ENCODE measurements around the gene FXYD2.

DNA sequence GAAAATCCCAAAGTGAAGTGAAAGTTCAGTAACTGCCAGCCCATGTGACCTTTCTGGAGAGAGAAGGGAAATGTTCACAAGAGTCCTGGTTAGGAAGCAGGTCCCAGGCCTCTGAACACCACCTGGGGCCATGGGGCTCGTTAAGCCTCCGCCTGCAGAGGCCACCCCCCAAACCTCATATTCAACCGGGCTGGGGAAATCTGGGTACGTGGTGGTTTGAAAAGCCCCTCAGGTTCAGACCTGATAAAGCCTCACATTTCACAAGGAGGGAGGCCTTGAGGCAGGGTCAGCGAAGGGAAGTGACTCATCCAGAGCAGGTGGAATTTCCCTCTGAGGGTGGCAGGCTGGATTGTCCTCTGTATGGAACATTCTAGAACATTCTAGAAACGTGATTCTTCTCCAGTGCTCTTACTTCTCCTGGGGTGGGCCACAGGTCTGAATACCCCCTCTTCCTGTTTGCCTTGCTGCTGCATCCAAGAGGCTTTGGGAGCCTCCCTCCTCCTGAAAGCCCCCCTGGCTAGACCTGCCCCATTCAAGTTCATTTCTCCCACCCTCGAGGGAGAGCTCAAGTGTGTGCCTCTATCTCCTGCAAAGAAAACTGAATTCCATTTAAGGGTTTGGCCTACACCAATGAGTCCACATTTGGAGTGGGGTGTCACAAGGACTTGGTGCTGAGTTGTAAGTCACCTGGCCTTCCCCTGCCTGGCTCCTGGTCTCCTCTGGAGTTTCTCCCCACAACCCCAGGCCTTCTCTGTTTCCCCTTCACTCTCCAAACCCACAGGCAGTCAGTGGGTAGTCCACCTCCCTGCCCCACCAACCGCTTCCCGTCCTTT lies 6.3 kb downstream of the FXYD2 start:
- TF ChIP-seq, protein P1, sequence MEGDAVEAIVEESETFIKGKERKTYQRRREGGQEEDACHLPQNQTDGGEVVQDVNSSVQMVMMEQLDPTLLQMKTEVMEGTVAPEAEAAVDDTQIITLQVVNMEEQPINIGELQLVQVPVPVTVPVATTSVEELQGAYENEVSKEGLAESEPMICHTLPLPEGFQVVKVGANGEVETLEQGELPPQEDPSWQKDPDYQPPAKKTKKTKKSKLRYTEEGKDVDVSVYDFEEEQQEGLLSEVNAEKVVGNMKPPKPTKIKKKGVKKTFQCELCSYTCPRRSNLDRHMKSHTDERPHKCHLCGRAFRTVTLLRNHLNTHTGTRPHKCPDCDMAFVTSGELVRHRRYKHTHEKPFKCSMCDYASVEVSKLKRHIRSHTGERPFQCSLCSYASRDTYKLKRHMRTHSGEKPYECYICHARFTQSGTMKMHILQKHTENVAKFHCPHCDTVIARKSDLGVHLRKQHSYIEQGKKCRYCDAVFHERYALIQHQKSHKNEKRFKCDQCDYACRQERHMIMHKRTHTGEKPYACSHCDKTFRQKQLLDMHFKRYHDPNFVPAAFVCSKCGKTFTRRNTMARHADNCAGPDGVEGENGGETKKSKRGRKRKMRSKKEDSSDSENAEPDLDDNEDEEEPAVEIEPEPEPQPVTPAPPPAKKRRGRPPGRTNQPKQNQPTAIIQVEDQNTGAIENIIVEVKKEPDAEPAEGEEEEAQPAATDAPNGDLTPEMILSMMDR (IDR thresholded peaks at IDR 0.05; ENCODE audit: insufficient read depth, low read depth, low read length) = no peak
- no peak for TF ChIP-seq EZH2 (IDR thresholded peaks at IDR 0.05; ENCODE audit: insufficient read depth, low read length)
